ENCODE measurements around the gene TXLNG. TPM values are rescaled to one million over a fixed set of nuclear protein-coding genes. Genes with fewer than 3 reads are reported as not detected.

The TXLNG gene
- total and polyA plus RNA-seq, 3 donors from 2014 or later, result 9.2 to 14.0 (median 13.7) TPM

DNA sequence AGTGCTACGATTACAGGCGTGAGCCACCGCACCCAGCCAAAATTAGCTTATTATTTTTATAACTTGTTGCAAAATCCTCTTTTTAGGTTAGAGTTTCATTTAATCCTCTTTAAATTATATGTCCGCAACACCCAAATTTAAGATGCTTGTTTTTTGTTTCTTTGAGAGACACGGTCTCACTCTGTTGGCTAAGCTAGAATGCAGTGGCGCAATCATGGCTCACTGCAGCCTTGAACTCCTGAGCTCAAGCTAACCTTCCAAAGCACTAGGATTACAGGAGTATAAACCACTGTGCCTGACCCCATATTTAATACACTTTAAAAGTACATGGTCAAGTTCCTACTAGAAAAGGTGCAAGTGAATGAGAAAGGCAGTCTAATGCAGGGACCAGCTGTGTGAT is 81.7 kb downstream of the TXLNG start:
- Histone ChIP-seq H3K27ac (peak overlapping the region; percentile 59 to 91), H3K4me1 (no peaks in the 10 kb centered on the region), H3K36me3 (ENCODE audit: low read depth, missing control alignments) (no peaks in the 10 kb centered on the region), H3K27me3 (no peaks in the 10 kb centered on the region), H3K9me3 (no peaks in the 10 kb centered on the region), H3K4me3 (peak overlapping the region in 1 of 2 donors; percentile 73)
- intact Hi-C loops (cut with DNase I; ENCODE audit: low total_unique reads), result no loop called here
- 29 to 61% methylated on average over 5 to 6 of the region's 6 CpGs for WGBS, 2 donors
- TF ChIP-seq CTCF (IDR thresholded peaks at IDR 0.05) (no peak), POLR2A (IDR thresholded peaks at IDR 0.05) (no peak)
- no peak for DNase-seq

DNA sequence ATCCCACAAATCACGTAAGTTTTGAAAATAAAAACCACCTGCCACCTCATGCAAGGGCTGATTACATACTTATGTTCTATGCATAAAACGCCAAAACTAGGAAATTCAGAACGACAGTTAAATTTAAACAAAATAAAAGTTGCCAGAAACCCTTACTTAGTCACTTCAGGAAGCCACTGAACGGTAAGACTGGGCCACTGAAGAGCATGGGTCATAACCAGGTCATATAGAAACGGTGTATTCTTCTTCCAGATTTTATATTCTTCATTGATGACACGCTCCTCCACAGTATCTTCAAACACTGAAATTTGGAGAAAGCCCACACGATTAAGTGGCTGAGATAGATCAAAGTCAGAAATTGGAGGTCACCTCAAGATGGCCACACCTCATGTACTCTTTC is 82.7 kb downstream of the TXLNG start:
- H3K36me3 ChIP-seq (ENCODE audit: low read depth, missing control alignments), result no peaks in the 10 kb centered on the region
- no peak for DNase-seq
- WGBS, 2 donors, result 1 to 5% methylated on average over 7 of the region's 7 CpGs
- intact Hi-C loops (cut with DNase I; ENCODE audit: low total_unique reads), result no loop called here
- H3K4me1 ChIP-seq, result no peaks in the 10 kb centered on the region
- no peaks in the 10 kb centered on the region for H3K9me3 ChIP-seq
- H3K27me3 ChIP-seq, result no peaks in the 10 kb centered on the region
- H3K27ac ChIP-seq, result peak overlapping the region; percentile 63 to 91
- H3K4me3 ChIP-seq, result peak overlapping the region; percentile 64 to 73
- TF ChIP-seq POLR2A (IDR thresholded peaks at IDR 0.05) (no peak), CTCF (IDR thresholded peaks at IDR 0.05) (no peak)

DNA sequence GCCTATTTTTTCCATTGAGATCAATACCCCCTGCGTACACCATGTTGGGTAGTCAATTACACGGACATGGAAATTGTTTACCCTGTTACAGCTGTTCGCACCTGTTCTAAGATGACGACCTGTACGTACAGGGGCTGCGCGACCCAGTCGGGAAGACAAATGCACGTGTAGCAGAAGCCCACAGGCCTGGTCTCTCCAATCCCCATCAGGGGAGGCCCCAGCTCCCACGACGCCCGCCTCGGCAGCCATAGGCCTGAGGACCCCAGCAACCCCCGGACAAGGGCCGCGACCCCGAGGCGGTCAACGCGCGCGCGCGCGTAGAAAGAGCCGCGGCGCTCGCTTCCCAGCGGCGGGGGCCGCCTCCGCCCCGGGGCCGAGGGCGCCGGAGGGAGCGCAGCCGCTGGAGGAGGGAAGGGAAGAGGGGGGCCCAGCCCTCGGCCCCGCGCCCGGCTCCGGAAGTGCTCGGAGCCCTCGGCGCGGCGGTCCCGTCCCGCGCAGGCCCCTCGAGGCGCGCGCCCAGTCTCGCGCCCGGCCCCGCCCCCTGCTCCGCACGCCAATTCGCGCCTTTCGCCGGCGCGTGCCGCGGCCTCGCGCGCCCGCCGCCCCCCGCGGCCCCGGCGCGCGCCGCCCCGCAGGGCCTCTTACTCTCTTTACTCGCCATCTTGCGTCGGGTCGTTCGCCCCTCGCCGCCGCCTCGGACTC is 83.3 kb downstream of the TXLNG start:
- intact Hi-C loops (cut with DNase I; ENCODE audit: low total_unique reads), result no loop called here
- peak; percentile 20 for DNase-seq
- WGBS, 2 donors, result 1% methylated on average over 9 of the region's 92 CpGs; no CpG with 5 or more reads in 1 of the 2 donors

DNA sequence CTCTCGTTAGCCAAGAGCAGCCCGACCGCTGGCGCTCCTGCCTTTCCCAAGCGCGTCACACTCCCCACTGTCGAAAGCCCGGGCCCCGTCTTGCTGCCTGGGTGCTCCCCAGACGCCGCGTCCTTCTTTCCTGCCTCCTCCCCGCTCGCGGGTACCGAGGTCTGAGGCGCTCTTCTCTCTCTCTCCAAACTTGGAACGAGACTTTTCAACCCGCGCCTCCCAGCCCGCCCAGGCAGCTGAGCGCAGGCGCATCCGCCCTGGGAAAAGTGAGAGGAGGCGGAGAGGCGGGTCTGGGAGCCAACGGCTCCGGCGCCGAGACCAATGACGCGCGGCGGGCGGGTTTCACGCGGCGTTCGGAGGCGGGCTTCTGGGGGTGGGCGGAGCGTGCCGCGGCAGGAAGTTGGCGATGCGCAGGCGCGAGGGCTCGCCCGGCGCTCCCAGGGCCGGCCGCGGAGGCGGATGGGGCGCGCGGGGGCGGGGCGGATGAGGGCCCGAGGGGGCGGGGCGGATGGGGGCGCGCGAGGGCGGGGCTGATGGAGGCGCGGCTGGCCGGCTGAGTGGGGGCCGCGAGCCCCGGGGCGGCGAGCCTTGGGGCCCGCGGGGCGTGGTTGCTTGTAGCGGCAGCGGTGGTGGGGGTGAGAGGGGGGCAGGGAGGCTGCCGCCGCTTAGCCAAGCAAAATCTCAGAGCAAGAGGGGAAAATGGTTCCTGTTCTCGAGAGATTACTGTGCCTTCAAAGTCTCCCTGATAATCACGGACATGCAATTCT is 84.0 kb downstream of the TXLNG start, which contains the start of gene RBBP7:
Gene RBBP7 (minus strand): TSS at position 268 of the 767 bp plus-strand sequence. CDS start 309 bp downstream, outside the sequence.
- Histone ChIP-seq H3K4me1 (no peaks in the 10 kb centered on the region), H3K27me3 (no peaks in the 10 kb centered on the region), H3K9me3 (no peaks in the 10 kb centered on the region), H3K36me3 (ENCODE audit: low read depth, missing control alignments) (no peaks in the 10 kb centered on the region), H3K27ac (peak within 1 kb of the TSS; percentile 85 to 91), H3K4me3 (peak within 1 kb of the TSS; percentile 64 to 73)
- peak; percentile 92 for DNase-seq
- 0% methylated on average over 48 of the region's 84 CpGs; no CpG with 5 or more reads in 1 of the 2 donors for WGBS, 2 donors
- intact Hi-C loops (cut with DNase I; ENCODE audit: low total_unique reads), result no loop called here
- TF ChIP-seq POLR2A (IDR thresholded peaks at IDR 0.05), result peak; percentile 77
- no peak for TF ChIP-seq CTCF (IDR thresholded peaks at IDR 0.05)

More for the DNA sequence above, 83.3 kb downstream of the TXLNG start:
- Histone ChIP-seq H3K4me3 (peak overlapping the region; percentile 64 to 73), H3K27ac (peak overlapping the region; percentile 85 to 91), H3K4me1 (no peaks in the 10 kb centered on the region), H3K9me3 (no peaks in the 10 kb centered on the region), H3K36me3 (ENCODE audit: low read depth, missing control alignments) (no peaks in the 10 kb centered on the region), H3K27me3 (no peaks in the 10 kb centered on the region)
- no peak for TF ChIP-seq POLR2A (IDR thresholded peaks at IDR 0.05)
- TF ChIP-seq CTCF (IDR thresholded peaks at IDR 0.05), result no peak

Measured in testis (tissue), 3 donors.